Measurements from ENCODE around the gene RASSF4.

The RASSF4 gene

DNA sequence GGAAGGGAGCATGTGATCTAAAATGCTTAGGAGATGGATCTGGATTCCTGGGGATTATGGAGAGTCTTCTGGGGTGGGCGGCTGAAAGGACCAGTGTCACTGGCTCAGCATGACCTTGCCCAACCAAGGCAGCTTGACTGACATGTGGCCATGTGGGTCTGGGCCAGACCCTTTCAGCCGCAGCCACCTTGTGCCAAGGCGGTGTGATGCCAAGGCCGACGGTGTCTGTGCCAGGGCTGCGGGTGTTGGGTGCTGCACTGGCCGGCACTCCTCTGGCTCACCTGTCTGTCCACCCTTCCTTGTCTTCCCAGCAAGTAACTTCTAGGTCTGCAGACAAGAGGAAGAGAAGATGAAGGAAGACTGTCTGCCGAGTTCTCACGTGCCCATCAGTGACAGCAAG lies 10.3 kb downstream of the RASSF4 start:
- Mint-ChIP-seq H3K4me1 (ENCODE audit: low read depth) (peaks cover 46% of the 10 kb centered on the region), H3K36me3 (ENCODE audit: low read depth) (no peaks in the 10 kb centered on the region), H3K9me3 (no peaks in the 10 kb centered on the region), H3K27ac (no peak overlapping the region), H3K27me3 (no peaks in the 10 kb centered on the region), H3K4me3 (no peak overlapping the region)
- DNase-seq: no peak

DNA sequence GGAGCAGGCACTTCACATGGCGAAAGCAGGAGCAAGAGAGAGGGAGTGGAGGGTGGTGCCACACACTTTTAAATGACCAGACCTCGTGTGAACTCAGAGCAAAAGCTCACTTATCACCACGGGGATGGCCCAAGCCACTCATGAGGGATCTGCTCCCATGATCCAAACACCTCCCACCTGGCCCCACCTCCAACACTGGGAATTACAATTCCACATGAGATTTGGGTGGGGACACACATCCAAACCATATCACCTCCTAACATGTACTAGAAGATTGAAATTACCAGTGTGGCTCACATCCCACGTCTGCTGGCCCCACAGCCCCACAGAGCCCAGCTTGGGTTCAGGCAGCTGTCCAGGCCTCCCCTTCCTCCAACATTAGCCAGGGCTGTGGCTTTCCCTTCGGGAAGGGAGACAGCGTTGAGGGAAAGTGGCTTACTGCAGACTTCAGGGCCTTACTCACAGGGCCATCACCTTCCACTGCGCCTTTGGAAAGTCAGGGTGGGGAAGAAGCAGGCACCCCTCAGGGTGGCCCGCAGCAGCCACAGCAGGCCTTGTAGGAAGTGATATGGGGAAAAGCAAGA lies 11.3 kb downstream of the RASSF4 start:
- Mint-ChIP-seq H3K36me3 (ENCODE audit: low read depth) (no peaks in the 10 kb centered on the region), H3K4me1 (ENCODE audit: low read depth) (peaks cover 44% of the 10 kb centered on the region), H3K4me3 (no peak overlapping the region), H3K27me3 (no peaks in the 10 kb centered on the region), H3K27ac (no peak overlapping the region), H3K9me3 (no peaks in the 10 kb centered on the region)
- DNase-seq: no peak

- Mint-ChIP-seq H3K4me3 (no peak overlapping the region), H3K36me3 (ENCODE audit: low read depth) (no peaks in the 10 kb centered on the region), H3K27ac (no peak overlapping the region), H3K9me3 (no peaks in the 10 kb centered on the region), H3K27me3 (peaks cover 5% of the 10 kb centered on the region), H3K4me1 (ENCODE audit: low read depth) (peaks cover 40% of the 10 kb centered on the region)
- no peak for DNase-seq
These were observed 11.8 kb downstream of the RASSF4 start for GRCh38 chr10:44971434-44971833.

DNA sequence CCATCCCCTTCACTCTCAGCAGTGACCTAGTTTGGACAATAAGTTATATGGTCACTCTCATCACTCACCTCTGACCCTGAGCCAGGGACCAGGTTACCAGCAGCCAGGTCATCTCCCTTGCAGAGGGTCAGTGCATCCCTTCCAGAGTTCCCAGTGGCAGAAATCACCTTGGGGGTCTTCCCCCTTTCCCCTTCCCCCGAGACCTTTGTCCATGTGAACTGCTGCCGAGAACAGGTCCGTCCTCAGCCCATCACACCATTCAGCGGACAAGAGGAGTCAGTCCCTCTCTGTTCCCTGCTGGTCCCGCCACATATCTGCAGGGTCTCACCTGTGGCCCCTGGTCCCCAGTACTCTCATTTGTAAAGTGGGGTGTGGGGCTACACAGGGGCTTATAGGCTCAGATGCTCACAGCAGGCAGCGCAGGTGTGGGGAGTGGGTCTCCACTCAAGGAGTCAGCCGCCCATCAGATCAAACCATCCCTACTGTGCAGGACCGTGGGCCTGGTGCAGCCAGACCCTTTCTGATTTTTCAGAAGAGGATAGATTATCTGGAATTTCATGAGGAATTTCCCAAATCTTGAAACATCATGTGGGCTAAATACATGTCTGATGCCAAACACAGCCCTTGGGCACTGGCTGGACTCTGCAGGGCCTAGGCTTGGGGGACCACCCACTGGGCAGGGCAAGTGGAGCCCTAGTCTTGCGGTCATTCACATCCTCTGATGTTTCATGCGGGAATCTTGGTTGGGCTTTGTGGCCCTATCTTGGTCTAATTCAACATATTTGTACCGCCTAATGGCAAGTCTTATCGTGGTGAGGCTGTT lies 12.5 kb downstream of the RASSF4 start:
- Mint-ChIP-seq H3K27me3 (peaks cover 5% of the 10 kb centered on the region), H3K4me1 (ENCODE audit: low read depth) (peaks cover 38% of the 10 kb centered on the region), H3K36me3 (ENCODE audit: low read depth) (no peaks in the 10 kb centered on the region), H3K27ac (no peak overlapping the region), H3K4me3 (no peak overlapping the region), H3K9me3 (no peaks in the 10 kb centered on the region)
- no peak for DNase-seq

GRCh38 chr10:44972874-44973306 lies 13.3 kb downstream of the RASSF4 start:
- Mint-ChIP-seq H3K36me3 (ENCODE audit: low read depth) (no peaks in the 10 kb centered on the region), H3K4me3 (no peak overlapping the region), H3K9me3 (no peaks in the 10 kb centered on the region), H3K27me3 (peaks cover 5% of the 10 kb centered on the region), H3K27ac (no peak overlapping the region), H3K4me1 (ENCODE audit: low read depth) (peaks cover 31% of the 10 kb centered on the region)
- DNase-seq: no peak

- H3K4me1 Mint-ChIP-seq (ENCODE audit: low read depth): peaks cover 28% of the 10 kb centered on the region
- H3K4me3 Mint-ChIP-seq: no peak overlapping the region
- no peaks in the 10 kb centered on the region for H3K9me3 Mint-ChIP-seq
- peaks cover 5% of the 10 kb centered on the region for H3K27me3 Mint-ChIP-seq
- no peak for DNase-seq
- no peak overlapping the region for H3K27ac Mint-ChIP-seq
- H3K36me3 Mint-ChIP-seq (ENCODE audit: low read depth): no peaks in the 10 kb centered on the region
These were observed 13.9 kb downstream of the RASSF4 start for GRCh38 chr10:44973323-44974081.

DNA sequence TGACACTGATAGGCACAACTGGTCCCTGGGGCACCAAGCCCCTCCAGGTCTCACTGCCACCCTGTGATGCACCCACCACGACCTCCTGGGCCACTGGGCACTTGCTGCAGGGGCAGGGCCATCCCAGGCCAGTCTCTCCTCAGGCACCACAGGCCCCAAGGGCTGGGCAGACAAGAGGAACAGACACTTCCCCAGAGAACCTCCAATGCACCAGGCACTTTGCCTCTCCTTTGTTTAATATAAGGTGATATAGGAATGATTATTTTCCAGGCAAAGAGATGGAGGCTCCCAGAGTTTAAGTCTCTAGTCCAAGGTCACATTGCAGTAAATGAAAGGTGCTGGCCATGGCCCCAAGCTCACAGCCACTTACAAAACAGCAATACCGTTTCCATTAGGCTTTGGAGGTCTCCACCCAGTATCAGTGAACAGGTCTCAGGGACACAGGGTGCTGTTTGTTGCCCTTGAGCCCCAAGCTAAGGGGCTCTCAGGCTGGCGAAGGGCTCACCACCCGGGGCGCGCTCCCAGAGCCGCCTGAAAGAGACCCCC lies 14.6 kb downstream of the RASSF4 start:
- no peaks in the 10 kb centered on the region for H3K36me3 Mint-ChIP-seq (ENCODE audit: low read depth)
- H3K27me3 Mint-ChIP-seq: peaks cover 5% of the 10 kb centered on the region
- peaks cover 23% of the 10 kb centered on the region for H3K4me1 Mint-ChIP-seq (ENCODE audit: low read depth)
- no peak for DNase-seq
- H3K27ac Mint-ChIP-seq: peak overlapping the region; percentile 71
- no peaks in the 10 kb centered on the region for H3K9me3 Mint-ChIP-seq
- peak overlapping the region; percentile 66 for H3K4me3 Mint-ChIP-seq

GRCh38 chr10:44974628-44975430 lies 15.2 kb downstream of the RASSF4 start:
- peak; percentile 85 for DNase-seq
- Mint-ChIP-seq H3K4me3 (peak overlapping the region; percentile 66), H3K9me3 (no peaks in the 10 kb centered on the region), H3K4me1 (ENCODE audit: low read depth) (peaks cover 21% of the 10 kb centered on the region), H3K27ac (peak overlapping the region; percentile 71), H3K27me3 (peaks cover 5% of the 10 kb centered on the region), H3K36me3 (ENCODE audit: low read depth) (no peaks in the 10 kb centered on the region)

DNA sequence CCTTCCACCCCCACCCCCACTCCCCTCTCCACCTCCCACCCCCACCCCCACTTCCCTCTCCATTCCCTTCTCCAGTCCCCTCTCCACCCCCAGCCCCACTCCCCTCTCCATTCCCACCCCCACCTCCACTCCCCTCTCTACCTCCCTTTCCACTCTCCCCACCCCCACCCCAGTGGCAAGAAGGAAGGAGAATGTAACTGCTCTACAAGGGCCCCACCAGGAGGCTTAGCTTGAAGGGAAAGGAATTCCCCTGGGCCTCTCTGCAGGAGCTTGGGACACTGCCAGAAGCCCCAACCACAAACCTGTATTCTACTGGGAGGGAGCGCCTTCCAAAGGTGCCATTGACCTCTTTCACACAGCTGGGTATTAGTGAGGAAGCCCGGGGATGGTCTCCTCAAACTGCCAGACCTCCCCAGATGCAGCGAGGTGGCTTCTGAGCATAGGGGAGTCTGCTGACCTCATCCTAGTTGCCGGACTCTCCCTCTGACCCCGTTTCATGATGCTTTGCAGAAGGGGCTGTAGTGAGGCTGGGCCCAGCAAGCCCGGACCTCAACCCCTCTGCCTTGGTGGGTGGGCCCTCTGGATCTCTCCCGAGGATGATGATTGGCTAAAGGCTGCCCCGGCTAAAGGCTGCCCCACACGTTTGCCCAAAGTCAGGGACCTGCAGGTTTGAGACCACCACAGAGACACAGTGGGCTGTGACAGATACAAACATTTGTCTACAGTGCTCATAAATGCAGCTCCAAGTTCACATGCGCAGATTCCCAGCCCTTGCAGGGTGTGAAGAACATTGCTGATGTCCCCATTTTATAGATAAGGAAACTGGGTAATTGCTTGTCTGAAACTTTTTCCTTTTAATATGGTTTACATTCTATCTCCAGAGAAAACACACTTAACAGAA lies 16.1 kb downstream of the RASSF4 start:
- no peak overlapping the region for H3K4me3 Mint-ChIP-seq
- no peak for DNase-seq
- peaks cover 5% of the 10 kb centered on the region for H3K27me3 Mint-ChIP-seq
- H3K4me1 Mint-ChIP-seq (ENCODE audit: low read depth): peaks cover 21% of the 10 kb centered on the region
- no peaks in the 10 kb centered on the region for H3K36me3 Mint-ChIP-seq (ENCODE audit: low read depth)
- H3K9me3 Mint-ChIP-seq: no peaks in the 10 kb centered on the region
- H3K27ac Mint-ChIP-seq: no peak overlapping the region

DNA sequence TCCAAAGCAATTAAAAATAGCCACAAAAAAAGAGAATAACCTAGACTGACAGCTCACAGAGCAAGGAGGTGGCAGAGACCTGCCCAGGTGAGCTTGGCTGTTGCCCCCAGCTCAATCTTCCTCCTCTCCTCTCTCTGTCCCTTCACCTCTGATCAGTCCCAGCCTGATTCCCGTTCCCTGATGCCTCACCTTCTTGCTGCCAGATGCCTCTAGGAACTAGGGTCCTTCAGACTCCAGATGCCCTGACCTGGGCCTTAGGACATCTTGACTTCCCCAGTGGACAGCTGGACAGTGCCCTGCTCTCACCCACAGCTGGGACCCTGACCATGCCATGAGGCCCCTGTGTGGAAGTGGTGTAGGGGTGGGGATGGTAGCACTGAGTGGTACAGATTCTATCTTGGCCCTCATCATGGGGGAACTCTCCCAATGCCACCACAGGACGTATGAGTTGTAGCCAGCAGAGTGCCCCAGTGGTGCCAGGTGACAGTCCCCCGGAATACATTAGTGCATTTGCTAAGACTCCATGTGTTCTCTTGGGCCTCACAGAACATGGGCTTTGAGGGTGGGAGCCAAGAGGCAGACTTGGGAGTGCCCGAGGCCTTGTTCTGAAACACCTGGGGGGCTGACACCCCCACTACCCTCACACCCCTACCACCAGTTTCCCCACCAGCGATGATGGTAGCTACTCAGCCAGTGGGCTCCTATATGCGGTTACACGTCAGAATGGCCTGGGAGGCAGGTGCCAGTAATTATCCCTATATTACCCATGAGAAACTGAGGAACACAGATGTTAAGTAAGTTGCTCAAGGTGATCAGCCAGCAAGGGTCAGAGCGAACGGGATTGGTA lies 17.0 kb downstream of the RASSF4 start:
- Mint-ChIP-seq H3K9me3 (no peaks in the 10 kb centered on the region), H3K4me3 (no peak overlapping the region), H3K4me1 (ENCODE audit: low read depth) (peaks cover 21% of the 10 kb centered on the region), H3K36me3 (ENCODE audit: low read depth) (no peaks in the 10 kb centered on the region), H3K27me3 (peaks cover 5% of the 10 kb centered on the region), H3K27ac (no peak overlapping the region)
- no peak for DNase-seq

- peaks cover 21% of the 10 kb centered on the region for H3K4me1 Mint-ChIP-seq (ENCODE audit: low read depth)
- no peaks in the 10 kb centered on the region for H3K36me3 Mint-ChIP-seq (ENCODE audit: low read depth)
- no peak overlapping the region for H3K27ac Mint-ChIP-seq
- H3K27me3 Mint-ChIP-seq: peaks cover 5% of the 10 kb centered on the region
- no peak overlapping the region for H3K4me3 Mint-ChIP-seq
- DNase-seq: no peak
- no peaks in the 10 kb centered on the region for H3K9me3 Mint-ChIP-seq
These were observed 17.9 kb downstream of the RASSF4 start for GRCh38 chr10:44977287-44978212.

DNA sequence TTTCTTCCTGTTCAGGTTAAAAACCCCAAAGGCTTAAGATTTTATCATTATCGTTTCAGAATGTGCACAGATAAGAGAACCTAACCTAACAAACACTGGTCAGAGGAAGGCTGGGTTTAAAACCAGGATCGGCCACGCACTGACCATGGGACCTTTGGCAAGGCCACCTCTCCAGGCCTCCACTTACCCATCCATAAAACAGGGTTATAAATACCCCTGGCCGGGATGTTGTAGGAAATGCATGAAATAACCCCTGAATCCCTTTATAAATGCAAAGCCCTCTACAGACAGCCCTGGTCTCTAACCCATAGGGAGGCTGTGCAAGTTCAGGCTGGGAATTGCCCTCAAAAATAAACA lies 18.6 kb downstream of the RASSF4 start:
- Mint-ChIP-seq H3K27ac (no peak overlapping the region), H3K4me3 (no peak overlapping the region), H3K4me1 (ENCODE audit: low read depth) (peaks cover 21% of the 10 kb centered on the region)

More for the DNA sequence above, 18.6 kb downstream of the RASSF4 start:
- DNase-seq: no peak
- H3K36me3 Mint-ChIP-seq (ENCODE audit: low read depth): no peaks in the 10 kb centered on the region
- H3K27me3 Mint-ChIP-seq: peaks cover 5% of the 10 kb centered on the region
- no peaks in the 10 kb centered on the region for H3K9me3 Mint-ChIP-seq

All from activated T-cell treated with anti-CD3 and anti-CD28 coated beads, Interleukin-2, amount 50 U/mL, for 24 hours (primary cell).